Left renal pelvis (tissue), 4 donors: ENCODE results near the gene EID2. TPM values are rescaled to one million over a fixed set of nuclear protein-coding genes. Genes with fewer than 3 reads are reported as not detected.

Experiments
- DNase-seq, 4 donors: peaks; one replicate each; pipeline ENCODE4 v3.0.0-alpha.2; 2013; ENCODE audit warnings: low read depth in 4 of 4, low spot score in 3 of 4
- polyA plus RNA-seq, 4 donors: library from polyadenylated mRNA; unstranded; fragments of 120-200 nt; gene quantifications; one replicate each; pipeline ENCODE4 v1.2.1, GENCODE V29; 2013; ENCODE audit not compliant: insufficient read length in 4 of 4

The EID2 gene, protein sequence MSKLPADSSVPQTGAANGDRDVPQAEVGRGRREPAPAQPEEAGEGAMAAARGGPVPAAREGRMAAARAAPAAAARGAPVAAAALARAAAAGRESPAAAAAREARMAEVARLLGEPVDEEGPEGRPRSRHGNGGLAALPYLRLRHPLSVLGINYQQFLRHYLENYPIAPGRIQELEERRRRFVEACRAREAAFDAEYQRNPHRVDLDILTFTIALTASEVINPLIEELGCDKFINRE
- 10 to 100 TPM; 16.2 to 24.3 (median 20.1) TPM for polyA plus RNA-seq

DNA sequence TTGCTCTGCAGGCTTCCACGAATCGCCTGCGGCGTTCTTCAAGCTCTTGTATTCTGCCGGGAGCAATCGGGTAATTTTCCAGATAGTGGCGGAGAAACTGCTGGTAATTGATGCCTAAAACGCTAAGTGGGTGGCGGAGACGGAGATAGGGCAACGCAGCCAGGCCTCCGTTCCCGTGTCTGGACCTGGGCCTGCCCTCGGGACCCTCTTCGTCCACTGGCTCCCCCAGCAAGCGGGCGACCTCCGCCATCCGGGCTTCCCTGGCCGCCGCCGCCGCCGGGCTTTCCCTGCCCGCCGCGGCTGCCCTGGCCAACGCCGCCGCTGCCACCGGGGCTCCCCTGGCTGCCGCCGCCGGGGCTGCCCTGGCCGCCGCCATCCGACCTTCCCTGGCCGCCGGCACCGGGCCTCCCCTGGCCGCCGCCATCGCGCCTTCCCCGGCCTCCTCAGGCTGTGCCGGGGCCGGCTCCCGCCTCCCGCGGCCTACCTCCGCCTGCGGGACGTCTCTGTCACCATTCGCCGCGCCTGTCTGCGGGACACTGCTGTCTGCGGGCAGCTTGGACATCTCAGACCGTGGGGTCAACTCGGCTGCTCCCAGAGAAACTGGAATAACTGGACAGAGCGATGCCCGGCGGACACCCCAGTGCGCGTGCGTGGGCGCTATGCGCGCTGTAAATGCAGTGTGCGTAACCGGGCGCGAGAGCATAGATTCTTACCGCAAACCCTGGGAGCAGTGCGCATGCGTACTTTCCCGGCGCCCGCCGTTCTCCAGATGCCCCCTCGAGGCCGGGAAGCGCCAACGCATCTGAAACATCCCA, at the start of gene EID2:
Gene EID2, minus strand, starts transcription at position 644 of the 815 bp plus-strand sequence. Its CDS starts 82 bp downstream, at position 562.
- DNase-seq = peak; percentile 82 to 91 (median 88)

DNA sequence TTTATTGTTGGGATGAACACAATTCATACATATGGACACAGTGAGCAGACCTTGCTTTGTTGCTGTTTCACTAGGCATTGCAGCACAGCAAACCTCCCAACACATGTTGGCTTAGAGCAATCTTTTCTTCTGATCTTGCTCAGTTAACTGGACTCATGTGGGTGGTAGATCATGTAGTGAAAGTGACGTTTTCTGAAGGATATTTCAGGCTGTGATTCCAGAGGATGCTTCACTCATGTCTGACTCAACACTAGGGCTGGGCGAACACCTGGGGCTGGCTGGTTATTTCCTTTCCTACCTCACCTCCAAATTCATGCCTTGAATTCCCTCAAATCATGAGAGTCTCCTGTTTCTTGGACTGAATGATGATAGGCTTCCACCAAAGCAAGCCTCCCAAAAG, 48.1 kb upstream of the EID2 start:
- DNase-seq = no peak

DNA sequence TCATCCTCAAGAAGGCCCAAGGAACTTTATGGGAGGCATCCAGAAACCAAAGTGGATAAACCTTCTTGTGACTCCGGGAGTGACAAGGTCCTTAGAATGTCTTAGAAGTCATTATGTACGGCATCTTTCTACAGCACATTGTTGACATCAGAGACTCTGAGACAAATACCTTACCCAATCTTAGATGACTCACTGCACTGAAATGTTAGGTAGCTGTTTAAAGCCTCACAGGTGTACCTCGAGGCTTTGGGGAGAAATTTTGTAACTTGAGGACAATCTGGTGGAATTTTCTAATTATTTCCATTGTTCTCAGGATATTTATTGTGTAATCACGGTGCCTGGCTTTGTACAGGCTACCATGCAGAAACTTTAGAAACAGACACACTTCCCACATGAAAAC, 47.5 kb upstream of the EID2 start:
- no peak for DNase-seq

DNA sequence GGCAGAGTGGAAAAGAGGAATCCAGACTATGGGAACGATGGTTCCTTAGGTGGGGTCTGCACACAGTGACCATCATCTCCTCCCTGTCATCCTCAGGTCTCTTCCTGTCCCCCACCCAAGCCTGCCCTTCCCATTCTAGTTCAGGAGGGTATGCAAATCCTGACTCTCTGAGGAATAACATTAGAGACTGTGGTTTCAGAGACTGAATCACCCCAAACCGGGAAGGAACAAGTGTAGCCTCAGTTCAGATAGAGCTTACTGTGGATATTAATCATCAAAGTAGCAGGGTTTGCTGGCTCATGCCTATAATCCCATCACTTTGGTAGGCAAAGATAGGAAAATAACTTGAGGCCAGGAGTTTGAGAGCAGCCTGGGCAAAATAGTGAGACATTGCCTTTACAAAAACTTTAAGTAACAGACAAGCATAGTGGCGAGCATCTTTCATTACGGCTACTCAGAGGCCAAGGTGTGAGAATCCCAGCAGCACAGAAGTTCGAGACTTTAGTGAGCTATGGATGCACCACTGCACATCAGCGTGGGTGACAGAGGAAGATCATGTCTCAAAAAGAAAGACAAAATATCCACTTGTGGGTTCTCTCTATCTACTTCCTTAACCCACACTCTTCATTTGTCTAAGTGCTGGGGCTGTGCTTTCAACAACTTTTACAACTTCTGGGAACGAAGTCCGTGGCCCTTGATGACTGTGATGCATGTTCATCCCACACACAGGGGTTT, 43.1 kb upstream of the EID2 start:
- no peak for DNase-seq

DNA sequence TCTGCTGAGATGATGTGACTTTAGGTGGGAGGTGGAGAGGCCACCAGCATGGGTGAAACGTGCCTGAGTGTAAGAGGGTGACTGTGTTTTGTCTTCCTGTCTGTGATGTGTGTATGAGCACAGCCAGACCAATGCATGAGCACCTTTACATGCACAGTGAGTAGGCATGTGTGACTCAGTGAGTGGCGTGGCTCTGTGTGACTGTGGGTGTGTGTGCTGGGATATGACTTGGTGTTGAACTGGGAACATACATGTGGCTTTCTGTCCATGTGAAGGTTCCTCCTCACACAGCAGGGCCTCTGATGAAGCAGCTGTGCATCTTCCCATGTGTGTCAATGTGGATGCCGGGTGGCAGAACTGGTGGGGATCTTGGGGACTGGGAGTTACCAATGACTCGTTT, 42.5 kb upstream of the EID2 start:
- no peak for DNase-seq

DNA sequence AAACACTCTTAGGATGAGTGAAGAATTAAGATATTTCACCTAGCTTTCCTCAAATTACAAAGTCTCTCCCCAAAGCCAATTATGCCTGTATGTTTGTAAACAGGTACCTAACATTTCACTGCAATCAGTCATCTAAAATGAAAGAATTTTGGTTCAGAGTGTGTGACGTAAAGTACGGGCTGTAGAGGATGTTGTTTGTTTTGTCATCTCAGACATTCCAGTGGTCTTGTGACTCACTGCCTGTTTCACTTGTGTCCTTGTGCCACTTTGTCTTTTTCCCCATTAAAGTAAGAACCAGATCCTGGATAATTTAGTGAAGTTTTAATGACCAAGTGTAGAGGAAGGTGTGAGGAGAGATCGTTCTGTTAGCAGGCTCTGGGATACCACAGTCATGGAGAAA, 28.6 kb upstream of the EID2 start:
- no peak for DNase-seq

DNA sequence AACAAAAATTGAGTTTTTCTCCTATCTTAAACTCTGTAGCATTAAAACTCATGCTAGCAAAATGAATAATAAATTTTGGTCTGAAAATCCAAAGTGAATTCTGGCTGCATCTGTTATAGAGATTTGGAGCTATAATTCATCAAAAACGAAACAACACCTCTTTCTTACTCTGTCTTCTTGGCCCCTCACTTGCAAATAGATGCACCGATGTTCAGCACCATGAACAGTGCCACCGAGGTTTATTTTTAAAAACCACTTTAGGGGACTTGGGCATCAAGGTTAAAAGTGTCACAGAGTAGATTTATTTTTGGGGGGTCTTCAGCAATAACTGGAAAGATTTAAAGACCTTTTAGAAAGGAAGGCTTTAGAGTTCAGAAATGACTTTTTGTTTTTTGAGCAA, 26.1 kb upstream of the EID2 start:
- no peak for DNase-seq

DNA sequence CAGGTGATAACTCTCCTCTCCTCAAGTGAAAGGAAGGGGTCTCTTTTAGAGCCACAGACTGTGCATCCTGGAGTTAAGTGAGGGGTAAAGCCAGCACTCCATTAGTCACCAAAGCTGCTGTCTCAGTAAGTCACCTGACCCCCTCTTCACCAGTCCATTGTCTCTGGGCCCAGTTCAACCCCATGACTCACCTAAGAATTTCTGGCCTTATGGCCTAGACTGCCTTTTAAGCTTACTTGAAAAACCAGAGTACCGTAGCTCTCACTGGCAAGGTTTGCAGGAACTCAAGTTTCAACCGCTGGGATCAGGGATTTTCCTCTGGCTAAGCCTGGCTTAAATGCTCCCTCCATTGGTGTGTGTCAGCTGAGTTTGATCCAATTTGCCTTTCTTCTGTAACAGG, 23.4 kb upstream of the EID2 start:
- DNase-seq = no peak

DNA sequence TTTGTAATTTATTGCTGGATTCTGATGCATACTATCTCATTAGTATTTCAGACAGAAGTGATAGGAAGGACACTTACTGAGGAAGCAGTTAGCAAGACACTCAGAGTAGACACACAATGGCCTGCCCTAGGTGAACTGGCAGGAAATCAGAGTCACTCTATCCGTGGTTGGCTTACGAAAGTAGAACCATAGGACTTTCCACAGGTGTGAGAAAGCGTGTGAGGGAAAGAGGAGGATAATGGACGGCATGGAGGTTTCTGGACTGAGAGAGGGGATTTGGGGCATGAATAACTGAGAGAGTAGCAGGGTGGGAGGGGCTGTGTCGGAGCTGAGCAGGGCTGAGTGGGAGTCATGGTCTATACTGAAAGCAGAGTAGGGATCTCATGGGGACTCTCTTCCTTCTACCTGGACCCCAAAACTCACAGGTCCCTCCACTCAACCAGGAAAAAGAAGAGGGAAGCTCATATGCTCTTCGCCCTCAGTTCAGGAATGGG, 18.7 kb upstream of the EID2 start:
- DNase-seq = no peak

DNA sequence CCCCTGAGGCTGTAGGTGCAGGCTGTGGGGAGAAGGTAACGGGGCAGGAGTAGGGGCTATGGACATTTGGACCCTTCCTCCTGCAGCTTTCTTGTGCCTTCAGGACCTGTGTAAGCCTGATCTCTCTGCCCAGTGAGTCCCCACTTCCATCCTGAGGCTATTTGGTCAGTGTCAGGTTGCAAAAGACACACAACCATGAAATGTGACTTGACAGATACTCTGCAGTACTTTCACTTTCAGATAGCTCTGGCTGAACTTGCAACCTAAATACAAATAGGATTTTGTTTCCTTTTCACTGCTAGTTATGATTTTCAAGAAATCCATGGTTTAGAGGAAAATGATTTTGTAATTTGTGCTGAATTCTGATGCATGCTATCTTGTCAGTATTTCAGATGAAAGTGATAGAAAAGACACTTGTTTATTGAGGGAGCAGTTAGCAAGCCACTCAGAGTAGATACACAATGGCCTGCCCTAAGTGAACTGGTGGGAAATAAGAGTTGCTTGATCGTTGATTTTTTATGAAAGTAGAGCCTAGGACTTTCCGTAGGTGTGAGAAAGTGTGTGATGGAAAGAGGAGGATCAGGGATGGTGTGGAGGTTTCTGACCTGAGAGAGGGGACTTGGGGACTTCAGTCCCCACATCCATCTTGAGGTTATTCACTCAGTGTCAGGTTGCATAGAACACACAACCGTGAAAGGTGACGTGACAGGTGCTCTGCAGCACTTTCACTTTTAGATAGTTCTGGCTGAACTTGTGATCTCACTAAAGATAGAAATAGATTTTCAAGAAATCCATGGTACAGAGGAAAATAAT, 18.1 kb upstream of the EID2 start:
- no peak for DNase-seq

DNA sequence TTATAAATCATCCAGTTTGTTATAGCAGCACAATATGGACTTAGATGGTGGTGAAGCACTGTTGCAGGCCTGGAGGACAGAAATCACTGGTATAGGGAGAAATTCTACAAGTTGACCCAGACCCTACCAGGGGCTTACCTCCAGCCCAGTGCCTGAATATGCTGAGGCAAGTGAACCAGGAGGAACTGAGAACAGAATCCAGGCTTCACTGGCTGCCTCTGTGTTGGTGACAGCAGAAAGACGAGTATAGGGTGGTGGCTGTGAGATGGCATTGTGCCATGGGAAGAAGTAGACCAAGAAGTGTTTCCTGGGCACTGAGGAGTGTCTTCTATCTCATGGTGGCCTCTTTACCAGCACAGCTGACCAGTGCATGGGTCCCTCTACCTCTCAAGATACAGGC, 15.9 kb upstream of the EID2 start:
- DNase-seq = no peak

DNA sequence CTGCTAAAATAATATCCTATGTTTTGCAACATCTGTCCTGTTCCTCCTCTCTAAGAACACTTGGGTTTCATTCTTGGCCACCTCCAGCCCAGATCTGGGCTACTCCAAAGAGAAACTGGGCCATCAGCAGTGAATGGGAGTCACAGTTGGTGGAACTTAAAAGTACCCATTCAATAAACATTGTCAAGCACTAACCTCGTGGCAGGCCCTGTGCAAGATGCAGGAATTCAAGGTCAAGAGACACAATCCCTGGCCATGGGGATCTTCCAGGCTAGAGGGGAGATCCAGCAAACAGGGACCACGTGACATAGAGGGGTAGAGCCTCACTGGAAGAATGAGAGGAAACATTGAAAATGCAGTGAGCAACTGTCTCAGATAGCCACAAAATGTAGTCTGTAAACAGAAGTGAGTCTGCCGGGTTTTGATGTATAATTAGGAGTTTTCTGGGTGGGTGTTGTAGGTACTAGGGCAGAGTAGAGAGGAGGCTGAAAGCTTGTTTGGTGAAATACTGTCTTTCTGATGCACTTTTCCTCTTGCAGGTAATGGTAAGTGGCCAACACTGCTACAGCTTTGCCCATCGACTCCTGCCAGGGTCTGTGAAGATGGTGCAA, 14.8 kb upstream of the EID2 start:
- DNase-seq = no peak

DNA sequence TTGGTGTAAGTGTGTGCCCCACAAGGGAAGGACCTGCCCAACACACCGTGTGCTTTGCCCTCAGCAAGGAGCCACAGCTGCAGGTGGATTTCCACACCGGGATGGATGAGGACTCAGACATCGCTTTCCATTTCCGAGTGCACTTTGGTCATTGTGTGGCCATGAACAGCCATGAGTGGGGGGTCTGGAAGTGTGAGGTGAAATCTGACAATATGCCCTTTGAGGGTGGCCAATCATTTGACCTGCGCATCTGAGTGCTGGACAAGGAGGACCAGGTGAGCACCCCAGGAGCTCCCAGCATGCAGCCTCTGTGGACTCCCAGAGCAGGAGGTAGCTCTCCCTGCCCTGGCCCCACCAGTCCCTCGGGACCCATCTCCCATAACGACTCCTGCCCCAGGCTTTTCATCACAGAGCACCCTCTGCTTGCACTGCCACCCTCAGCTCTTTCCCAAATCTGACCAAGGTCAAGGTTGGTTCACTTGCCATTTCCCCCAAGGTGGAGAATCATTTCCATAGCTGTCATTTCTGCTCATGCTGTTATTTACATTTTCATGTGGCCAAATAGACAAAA, 13.2 kb upstream of the EID2 start:
- no peak for DNase-seq

DNA sequence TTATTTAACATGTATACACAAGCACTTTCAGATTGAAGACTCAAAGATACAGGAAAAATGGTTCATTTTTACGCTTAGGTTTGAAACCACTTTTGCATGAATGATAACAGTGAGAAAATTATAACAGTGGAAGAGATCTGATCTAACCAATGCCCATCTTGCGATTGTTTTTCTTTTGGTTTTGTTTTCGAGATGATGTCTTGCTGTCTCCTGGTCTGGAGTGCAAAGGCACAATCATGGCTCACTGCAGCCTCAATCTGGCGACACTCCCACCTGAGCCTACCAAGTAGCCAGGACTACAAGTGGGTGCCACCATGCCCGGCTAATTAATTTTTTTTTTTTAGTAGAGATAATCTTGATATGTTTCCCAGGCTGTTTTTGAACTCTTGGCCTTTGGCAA, 10.2 kb upstream of the EID2 start:
- DNase-seq = no peak

DNA sequence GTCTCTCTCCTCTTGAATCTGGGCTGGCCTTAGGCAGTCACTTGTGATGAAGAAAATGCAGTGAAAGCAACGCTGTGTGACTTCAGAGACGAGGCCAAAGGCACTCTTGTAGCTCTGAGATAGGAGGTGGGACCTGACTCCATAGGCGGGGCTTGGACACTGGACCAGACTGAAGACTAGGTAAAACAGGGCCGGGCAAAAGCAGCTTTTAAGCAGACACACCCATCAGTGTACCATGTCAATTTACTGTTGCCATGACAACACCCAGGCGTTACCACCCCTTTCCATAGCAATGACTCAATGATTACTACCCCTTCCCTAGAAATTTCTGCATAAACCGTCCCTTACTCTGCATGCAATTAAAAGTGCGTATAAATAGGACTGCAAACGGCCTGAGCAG, 6.6 kb upstream of the EID2 start:
- no peak for DNase-seq

DNA sequence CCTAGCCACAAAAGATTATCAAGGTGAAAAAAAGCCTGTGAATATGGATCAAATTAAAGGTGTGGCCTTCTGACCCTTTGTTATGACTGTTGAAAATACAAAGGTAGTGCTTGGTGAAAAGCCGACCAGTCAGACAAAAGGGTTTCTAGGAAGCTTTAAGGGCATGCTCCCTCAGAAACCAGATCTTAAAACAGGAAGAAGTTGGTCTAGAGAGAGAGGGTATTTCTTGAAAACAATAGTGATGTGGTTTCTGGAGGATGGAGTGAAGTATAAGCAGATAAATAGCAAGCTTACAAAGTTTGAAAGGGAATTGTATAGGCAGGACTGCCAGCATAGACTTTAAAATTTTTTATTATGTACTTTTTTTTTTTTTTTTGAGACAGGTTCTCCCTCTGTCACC, 5.0 kb upstream of the EID2 start:
- DNase-seq = no peak

DNA sequence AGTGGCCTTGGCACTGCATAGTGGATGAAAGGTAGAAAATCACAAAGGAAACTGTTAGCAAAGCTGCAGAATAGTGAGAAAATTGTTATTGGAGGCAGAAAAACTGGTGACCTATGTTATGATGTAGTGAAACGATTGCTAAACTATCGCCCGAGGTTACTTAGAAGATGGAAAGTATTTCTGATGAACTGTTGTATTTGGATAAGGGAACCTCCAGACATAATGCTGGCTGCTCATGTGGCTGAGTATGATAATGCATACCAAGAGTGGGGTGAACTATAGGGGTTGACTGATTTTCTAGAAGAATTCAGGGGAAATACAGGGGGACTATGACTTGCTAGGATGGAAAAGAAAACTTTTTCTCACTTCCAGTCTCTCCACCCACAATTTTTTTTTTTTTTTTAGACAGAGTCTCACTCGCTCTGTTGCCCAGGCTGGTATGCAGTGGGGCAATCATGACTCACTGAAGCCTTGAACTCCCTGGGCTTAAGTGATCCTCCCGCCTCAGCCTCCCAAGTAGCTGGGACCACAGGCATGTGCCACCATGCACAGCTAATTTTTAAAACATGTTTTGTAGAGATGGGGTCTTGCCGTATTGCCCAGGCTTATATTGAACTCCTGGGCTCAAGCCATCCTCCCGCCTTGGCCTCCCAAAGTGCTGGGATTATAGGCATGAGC, 4.4 kb upstream of the EID2 start:
- no peak for DNase-seq

DNA sequence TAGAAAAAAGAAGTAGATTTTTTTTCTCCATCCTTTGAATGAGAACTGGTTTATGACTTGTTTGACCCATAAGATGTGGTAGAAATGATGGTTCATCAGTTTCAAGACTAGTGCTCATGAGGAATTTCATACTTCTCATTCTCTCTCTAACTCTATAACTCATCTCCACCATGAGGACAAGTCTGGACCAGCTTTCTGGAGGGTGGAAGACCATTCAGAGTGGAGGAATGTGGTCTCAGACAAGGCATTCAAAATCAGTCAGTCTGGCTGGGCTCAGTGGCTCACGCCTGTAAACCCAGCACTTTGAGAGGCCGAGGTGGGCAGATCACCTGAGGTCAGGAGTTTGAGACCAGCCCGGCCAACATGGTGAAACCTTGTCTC, 3.5 kb upstream of the EID2 start:
- DNase-seq = no peak

DNA sequence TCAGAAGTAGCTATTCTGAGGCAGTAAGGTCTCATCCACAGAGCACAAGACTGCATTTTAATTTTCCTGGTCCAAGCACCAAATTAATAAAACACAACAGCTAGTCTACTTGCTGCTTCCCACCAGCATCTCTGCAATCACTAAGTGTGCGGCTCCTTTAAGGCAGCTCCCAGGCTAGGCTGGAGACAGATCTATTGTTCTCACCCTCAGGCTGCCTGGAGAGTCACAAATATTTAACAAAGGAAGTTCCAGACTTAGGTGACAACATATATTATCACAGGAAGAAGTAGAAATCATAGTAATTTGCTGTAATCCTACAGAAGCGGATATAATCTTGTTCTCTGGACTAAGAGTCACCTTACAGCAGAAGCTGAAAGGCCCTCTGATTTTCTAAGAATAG, 2.2 kb upstream of the EID2 start:
- DNase-seq = no peak
